ENCODE measurements around the gene LACC1.

The LACC1 gene

GRCh38 chr13:43879755-43880181, at the start of gene LACC1:
Gene LACC1 (plus strand): TSS chr13:43879904. CDS start chr13:43880986, 1,082 bp downstream.
- Histone ChIP-seq H3F3A (ENCODE audit: control insufficient read depth, insufficient read depth) (peaks cover 38% of the 10 kb centered on the region), H3K36me3 (ENCODE audit: control insufficient read depth, low read length) (peaks cover 56% of the 10 kb centered on the region), H3K4me1 (ENCODE audit: control insufficient read depth, low read length) (peaks cover 66% of the 10 kb centered on the region), H3K27me3 (ENCODE audit: control insufficient read depth, low read length) (no peaks in the 10 kb centered on the region), H3K4me2 (ENCODE audit: low read length) (peak within 1 kb of the TSS; percentile 95), H4K20me1 (ENCODE audit: control insufficient read depth, insufficient read depth, low read depth, low read length) (no peaks in the 10 kb centered on the region), H3K27ac (ENCODE audit: low read depth, low read length) (peak within 1 kb of the TSS; percentile 95), H3K9me2 (replicated peaks; ENCODE audit: control insufficient read depth, low read length) (no peaks in the 10 kb centered on the region), H3K9me3 (ENCODE audit: control insufficient read depth, insufficient read depth, low read length) (peaks cover 11% of the 10 kb centered on the region), H3K4me3 (ENCODE audit: low read length) (peak within 1 kb of the TSS; percentile 89), H3K79me2 (ENCODE audit: control insufficient read depth, low read length) (peaks cover 71% of the 10 kb centered on the region)
- TF ChIP-seq EZH2phosphoT487 (IDR thresholded peaks at IDR 0.05; ENCODE audit: borderline replicate concordance, low read length) (no peak), CTCF (IDR thresholded peaks at IDR 0.05; ENCODE audit: low read depth, low read length, poor library complexity, severe bottlenecking) (no peak)

DNA sequence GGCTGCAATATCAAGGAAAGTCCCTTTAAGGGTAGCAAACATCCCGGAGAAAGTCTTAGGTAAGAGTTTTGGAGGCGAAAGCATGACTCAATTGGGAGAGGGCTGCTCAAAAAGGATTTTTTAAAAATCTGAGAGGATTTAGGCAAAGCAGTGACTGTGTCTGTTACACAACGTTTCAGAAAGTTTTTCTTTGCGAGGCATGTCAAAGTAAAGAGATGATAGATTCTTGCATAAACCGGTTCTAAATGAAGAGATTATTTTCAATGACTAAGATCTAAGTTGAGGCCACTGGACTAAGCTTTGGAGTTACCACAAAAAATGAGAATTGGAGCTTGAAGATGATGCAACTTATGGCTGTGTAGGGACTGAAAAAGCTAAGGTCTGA, 49.2 kb upstream of the LACC1 start:
- no peaks in the 10 kb centered on the region for H3K9me2 ChIP-seq (replicated peaks; ENCODE audit: control insufficient read depth, low read length)
- no peaks in the 10 kb centered on the region for H3K79me2 ChIP-seq (ENCODE audit: control insufficient read depth, low read length)
- H4K20me1 ChIP-seq (ENCODE audit: control insufficient read depth, insufficient read depth, low read depth, low read length): no peaks in the 10 kb centered on the region
- no peaks in the 10 kb centered on the region for H3F3A ChIP-seq (ENCODE audit: control insufficient read depth, insufficient read depth)
- no peak overlapping the region for H3K4me3 ChIP-seq (ENCODE audit: low read length)
- no peaks in the 10 kb centered on the region for H3K4me1 ChIP-seq (ENCODE audit: control insufficient read depth, low read length)
- H3K27ac ChIP-seq (ENCODE audit: low read depth, low read length): no peak overlapping the region
- no peaks in the 10 kb centered on the region for H3K27me3 ChIP-seq (ENCODE audit: control insufficient read depth, low read length)
- no peak overlapping the region for H3K4me2 ChIP-seq (ENCODE audit: low read length)
- no peaks in the 10 kb centered on the region for H3K9me3 ChIP-seq (ENCODE audit: control insufficient read depth, insufficient read depth, low read length)
- H3K36me3 ChIP-seq (ENCODE audit: control insufficient read depth, low read length): no peaks in the 10 kb centered on the region
- TF ChIP-seq EZH2phosphoT487 (IDR thresholded peaks at IDR 0.05; ENCODE audit: borderline replicate concordance, low read length) (no peak), CTCF (IDR thresholded peaks at IDR 0.05; ENCODE audit: low read depth, low read length, poor library complexity, severe bottlenecking) (no peak)

DNA sequence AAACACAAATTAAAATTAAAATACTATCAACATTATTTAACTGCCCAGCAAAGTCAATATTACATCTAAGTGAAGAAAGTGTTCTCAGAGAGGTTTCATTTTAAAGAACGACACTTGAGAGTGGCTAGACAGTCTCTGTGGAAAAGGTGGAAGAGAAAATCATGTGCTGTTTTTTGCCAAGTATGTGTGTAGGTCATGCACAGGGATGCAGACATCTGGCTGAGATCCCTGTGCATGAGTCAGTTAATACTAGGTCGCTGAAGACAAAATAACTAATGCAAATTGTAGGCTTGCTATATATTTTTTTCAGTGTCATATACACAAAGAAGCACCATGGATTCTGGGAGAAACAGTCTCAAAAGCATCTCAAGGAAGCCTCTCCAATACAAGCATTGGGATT, 48.6 kb upstream of the LACC1 start:
- Histone ChIP-seq H3K9me3 (ENCODE audit: control insufficient read depth, insufficient read depth, low read length) (no peaks in the 10 kb centered on the region), H3F3A (ENCODE audit: control insufficient read depth, insufficient read depth) (no peaks in the 10 kb centered on the region), H3K4me2 (ENCODE audit: low read length) (no peak overlapping the region), H4K20me1 (ENCODE audit: control insufficient read depth, insufficient read depth, low read depth, low read length) (no peaks in the 10 kb centered on the region), H3K4me1 (ENCODE audit: control insufficient read depth, low read length) (no peaks in the 10 kb centered on the region), H3K9me2 (replicated peaks; ENCODE audit: control insufficient read depth, low read length) (no peaks in the 10 kb centered on the region), H3K4me3 (ENCODE audit: low read length) (no peak overlapping the region), H3K27me3 (ENCODE audit: control insufficient read depth, low read length) (no peaks in the 10 kb centered on the region), H3K36me3 (ENCODE audit: control insufficient read depth, low read length) (no peaks in the 10 kb centered on the region), H3K79me2 (ENCODE audit: control insufficient read depth, low read length) (no peaks in the 10 kb centered on the region), H3K27ac (ENCODE audit: low read depth, low read length) (no peak overlapping the region)
- TF ChIP-seq CTCF (IDR thresholded peaks at IDR 0.05; ENCODE audit: low read depth, low read length, poor library complexity, severe bottlenecking) (no peak), EZH2phosphoT487 (IDR thresholded peaks at IDR 0.05; ENCODE audit: borderline replicate concordance, low read length) (no peak)
